Posterior cingulate gyrus (tissue), 11 donors: Measurements from ENCODE around the gene PTS.
"Not testable (repeated sequence)": the region's sequence is repeated elsewhere in the genome, so short reads cannot be mapped to it uniquely, and the experiment has no call there.

ENCODE experiments used
- DNase-seq, 10 donors: peaks; one replicate each; pipeline versions ENCODE4 v3.0.0 to v3.0.0-alpha.2; 2020 to 2021; ENCODE audit warnings: mixed read lengths in 3 of 10
- intact Hi-C: fragments of 100-400 bp; cut with DNase I; formaldehyde crosslinking; loops from one replicate; pipeline ENCODE4 v1.15.1; 2023

The PTS gene

DNA sequence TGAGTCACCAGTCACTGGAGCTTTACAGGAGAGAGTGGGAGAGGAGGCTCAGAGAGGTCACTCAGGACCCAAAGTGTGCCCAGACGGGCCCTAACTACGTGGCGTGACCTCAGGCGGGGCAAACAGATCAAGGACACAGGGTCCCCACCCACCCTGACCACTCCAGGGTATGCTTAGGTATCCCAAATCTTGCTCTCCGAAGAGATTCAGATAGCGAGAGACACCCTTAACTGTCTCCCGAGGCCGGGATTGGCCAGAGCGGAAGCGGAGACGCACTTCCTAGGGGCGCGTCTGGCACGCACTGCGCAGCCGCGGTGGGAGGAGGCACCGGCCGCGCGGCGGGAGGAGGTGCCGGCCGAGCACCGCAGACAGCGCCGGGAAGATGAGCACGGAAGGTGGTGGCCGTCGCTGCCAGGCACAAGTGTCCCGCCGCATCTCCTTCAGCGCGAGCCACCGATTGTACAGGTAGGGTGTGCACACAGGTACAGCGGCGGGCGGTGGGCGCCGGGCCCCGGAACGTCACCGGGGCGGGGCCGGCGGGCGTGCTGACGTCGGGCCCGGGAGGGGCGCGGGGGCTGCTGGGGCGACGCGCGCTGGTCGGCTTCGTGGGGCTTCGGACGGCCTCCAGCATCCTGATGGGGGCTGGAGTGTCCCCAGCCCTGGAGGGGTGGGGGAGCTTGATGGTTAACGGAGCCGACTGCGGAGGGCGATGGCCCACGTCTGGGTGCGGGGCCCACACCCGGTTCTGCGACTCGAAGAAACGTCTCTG lies at the start of gene PTS:
PTS (plus strand) TSS at position 367 of the 769 bp plus-strand sequence; CDS start at position 383, 16 bp downstream.
- intact Hi-C loops, result loop anchor here (2.0 kb wide), 1 partner anchor 55 kb away; no protein-coding TSS in a partner anchor
- DNase-seq, result peak; percentile 77 to 98 (median 85)

DNA sequence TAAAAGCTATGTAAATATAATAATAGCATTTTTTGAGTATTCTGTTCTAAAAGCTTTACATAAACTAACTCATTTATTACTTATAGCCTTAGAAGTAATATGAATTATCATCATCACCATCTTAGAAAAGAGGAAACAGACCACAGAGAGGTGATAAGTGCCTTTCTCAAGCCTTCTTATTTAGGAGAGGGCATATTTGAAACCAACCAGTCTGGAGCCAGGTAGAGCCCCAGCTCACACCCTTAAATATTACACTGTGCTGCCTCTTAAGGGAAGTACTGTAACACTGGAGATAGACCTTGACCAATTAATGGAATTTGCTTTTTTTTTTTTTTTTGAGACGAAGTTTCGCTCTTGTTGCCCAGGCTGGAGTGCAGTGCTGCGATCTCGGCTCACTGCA lies 48.6 kb upstream of the PTS start:
- no peak for DNase-seq

DNA sequence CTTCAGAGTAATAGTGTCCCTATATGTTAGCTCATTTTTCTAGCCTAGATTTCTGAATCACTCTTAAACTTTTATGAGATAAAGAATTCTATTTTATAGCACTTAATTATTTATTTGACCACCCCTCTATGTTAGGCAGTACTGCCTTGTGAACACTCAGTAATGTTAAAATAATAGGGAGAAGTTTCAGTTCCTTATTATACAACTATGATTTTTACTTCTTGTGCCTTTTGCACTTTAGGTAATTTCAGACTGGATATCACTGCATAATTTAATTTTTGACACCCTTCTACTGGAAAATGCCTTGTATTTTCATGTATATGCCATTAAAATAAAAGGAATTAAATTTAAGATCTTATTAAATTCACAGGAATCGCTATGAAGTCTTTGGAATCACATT lies 47.8 kb upstream of the PTS start:
- no peak for DNase-seq
- intact Hi-C loops, result no loop called here

More for the DNA sequence above, 48.6 kb upstream of the PTS start:
- intact Hi-C loops, result no loop called here

DNA sequence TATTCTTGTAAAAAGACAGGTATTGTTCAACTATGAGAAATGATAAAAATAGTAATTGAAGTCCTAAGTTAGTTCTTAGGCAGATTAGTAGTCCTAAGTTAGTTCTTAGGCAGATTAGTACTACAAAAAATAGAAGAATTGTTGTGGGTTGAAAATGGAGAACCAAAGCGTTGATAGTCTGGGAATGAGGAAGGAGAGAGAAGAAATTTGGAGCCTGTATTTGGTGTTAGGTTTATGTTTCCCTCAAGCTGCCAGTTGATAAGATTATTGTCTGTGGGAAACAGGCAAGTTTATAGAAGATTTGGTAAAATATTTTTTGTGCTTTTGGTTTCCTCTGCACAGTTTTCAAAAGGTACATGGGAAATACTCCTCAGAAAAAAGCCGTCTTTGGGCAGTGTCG lies 47.3 kb upstream of the PTS start:
- no peak for DNase-seq
- intact Hi-C loops, result no loop called here

DNA sequence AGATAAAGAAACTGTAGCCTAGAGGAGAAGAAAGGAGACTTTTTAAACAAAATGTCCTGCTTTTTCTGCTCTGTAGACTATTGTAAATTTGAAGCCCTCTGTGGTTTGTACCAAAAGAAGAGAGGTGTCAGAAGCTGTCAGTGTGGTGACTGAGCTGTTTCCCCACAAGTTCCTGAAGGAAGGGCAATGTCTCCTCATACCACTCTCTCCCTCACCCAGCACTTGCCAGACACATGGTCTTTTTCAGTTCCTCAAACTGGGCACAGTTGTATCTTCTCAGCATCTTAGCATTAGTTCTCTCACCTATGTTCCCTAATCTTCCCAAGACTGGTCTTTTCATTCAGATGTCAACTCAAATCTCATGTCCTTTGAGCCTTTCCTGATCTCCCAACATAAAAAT lies 46.6 kb upstream of the PTS start:
- intact Hi-C loops, result no loop called here
- no peak for DNase-seq

DNA sequence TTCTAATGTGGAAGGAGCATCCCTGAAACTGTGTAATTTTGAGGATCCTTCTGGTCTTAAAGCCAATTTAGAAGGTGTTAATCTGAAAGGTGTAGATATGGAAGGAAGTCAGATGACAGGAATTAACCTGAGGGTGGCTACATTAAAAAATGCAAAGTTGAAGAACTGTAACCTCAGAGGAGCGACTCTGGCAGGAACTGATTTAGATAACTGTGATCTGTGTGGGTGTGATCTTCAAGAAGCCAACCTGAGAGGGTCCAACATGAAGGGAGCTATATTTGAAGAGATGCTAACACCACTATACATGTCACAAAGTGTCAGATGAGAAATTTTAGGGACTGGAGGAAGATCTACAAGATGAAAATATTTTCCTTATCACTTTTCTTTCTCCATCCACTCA lies 43.4 kb upstream of the PTS start:
- intact Hi-C loops, result no loop called here

DNA sequence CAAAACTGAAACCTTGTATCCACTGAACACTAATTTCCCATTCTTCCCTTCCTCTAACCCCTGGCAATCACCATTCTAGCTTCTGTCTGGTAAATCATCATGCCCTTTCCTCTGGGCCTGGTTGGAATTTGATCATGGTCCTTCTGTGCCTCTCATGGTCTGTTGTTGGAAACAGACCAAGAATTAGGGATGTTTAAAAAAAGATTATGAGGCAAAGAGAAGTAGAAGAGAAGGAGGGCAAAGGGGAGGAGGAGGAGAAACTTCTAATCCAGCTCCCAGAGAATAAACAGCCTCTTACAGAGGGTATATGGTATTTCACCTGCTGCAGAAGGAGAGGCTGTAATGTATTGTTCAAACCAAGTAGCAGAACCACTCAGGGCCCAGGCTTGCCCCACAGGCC lies 40.3 kb upstream of the PTS start:
- peak in 1 of 10 donors; percentile 33 for DNase-seq
- intact Hi-C loops, result no loop called here

More for the DNA sequence above, 43.4 kb upstream of the PTS start:
- DNase-seq, result no peak

DNA sequence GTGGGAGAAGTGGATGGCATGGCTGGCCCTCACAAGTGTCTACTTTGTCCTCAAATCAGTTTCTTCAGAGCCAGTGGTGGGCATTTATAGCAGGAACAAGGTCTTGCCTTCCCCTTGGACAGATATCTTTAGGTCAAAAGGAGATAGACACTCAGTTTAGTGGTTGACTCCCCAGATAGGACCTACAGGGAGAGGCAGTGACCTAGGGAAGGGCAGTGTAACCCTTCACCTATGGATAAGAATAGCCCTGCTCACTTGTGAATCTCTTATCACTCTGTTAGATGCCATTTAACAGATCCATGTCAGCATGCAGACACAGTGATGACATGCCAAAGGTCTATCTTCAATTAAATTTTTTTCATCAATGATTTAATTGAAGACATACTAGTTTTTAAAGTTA lies 39.9 kb upstream of the PTS start:
- DNase-seq, result no peak
- intact Hi-C loops, result no loop called here

DNA sequence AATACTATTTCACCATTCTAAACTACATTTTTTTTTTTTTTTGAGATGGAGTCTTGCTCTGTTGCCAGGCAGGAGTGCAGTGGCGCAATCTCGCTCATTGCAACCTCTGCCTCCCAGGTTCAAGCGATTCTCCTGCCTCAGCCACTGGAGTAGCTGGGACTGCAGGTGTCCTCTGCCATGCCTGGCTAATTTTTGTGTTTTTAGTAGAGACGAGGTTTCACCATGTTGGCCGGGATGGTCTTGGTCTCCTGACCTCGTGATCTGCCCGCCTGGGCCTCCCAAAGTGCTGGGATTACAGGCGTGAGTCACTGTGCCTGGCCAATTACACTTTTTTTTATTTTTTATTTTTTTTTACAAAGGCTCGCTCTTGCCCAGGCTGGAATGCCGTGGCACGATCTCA lies 31.1 kb upstream of the PTS start:
- intact Hi-C loops, DNase-seq: not testable (repeated sequence)

DNA sequence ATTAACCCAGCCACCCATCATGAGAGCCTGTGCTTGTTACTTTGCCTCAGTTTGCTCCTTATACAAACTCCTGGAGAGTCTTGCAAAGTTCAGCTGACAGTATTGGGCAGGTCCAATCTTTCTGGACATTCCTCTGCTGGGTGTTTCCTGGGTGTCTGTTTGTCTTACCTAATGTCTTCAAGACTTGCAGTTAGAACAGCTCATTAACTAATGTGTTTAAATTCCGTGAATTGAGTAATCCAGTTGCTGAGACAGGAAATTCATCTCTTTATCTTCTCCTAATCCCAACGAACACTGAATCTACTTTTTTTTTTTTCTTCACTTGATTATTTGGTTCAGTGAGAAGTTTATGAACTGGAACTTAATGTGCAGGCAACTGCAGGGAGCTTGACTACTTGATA lies 30.3 kb upstream of the PTS start:
- no peak for DNase-seq
- intact Hi-C loops, result no loop called here

DNA sequence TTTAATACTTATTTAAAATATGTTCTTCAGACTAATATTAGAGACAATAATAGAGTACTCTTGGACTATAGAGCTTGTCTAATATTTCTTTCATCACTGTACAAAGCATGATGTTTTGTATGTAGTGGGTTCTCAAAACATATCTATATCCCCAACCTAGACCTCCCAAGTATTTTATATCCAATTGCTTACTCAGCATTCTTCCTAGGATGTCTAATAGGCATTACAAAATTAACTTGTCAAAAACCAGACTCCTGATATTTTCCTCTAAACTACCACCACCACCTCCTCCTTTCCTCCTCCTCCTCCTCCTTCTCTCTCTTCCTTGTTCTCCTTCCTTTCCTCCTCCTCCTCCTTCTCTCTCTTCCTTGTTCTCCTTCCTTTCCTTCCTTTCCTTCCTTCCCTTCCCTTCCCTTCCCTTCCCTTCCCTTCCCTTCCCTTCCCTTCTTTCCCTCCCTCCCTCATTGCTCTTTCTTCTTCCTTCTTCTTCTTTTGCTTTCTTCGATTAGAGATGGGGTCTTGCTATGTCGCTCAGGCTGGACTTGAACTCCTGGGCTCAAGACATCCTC lies 29.6 kb upstream of the PTS start:
- intact Hi-C loops, result no loop called here
- DNase-seq, result peak in 1 of 10 donors; percentile 17

DNA sequence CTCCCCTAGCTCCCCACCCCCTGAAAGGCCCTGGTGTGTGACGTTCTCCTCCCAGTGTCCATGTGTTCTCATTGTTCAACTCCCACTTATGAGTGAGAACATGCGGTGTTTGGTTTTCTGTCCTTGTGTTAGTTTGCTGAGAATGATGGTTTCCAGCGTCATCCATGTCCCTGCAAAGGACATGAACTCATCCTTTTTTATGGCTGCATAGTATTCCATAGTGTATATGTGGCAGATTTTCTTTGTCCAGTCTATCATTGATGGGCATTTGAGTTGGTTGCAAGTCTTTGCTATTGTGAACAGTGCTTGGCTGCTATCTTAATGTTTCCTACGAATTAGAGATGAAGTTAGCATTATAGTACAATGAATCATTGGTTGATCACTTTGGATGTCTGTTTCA lies 27.1 kb upstream of the PTS start:
- intact Hi-C loops, DNase-seq: not testable (repeated sequence)

DNA sequence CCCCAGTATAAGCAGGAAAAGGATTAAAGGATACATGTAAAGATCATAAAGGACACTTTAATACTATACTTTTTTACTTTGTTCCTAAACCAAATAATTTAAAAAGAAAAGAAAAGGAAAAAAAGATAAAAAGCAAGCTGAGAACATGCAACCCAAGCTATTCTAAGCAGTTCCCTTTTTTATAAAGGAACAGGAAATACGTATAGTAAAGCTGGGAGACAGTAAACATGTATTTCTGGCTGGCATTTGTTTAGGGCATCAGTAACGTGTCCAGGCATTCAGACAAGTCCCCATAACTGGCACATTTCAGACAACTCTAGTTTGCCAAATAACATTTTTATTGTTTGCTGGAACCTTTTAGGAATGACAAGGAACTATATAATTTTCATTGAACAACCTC lies 26.0 kb upstream of the PTS start:
- intact Hi-C loops, result no loop called here
- no peak for DNase-seq

DNA sequence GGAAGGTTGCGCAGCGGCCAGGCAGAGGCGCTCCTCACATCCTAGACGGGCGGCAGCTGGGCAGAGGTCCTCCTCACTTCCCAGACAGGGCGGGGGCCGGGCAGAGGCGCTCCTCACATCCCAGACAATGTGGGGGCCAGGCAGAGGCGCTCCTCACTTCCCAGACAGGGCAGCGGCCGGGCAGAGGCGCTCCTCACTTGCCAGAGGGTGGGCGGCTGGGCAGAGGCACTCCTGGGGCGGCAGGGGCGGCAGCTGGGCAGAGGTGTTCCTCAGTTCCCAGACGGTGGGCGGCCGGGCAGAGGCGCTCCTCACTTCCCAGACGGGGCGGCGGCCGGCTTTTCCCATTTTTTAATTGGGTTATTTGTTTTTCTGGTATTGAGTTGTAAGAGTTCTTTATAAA lies 20.2 kb upstream of the PTS start:
- intact Hi-C loops, result no loop called here
- DNase-seq, result peak in 1 of 10 donors; percentile 78

DNA sequence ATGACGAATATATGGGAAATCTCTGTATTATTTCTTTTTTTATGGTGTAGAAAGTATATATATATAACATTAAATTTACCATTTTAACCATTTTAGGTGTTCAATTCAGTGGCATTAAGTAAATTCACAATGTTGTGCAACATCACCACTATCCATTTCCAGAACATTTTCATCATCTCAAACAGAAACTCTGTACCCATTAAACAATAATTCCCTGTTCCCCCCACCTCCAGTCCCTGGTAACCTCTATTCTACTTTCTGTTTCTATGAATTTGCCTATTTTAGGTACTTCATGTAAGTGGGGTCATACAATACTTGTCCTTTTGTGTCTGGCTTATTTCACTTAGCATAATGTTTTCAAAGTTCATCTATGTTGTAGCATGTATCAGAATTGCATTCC lies 15.3 kb upstream of the PTS start:
- no peak for DNase-seq
- intact Hi-C loops, result no loop called here

DNA sequence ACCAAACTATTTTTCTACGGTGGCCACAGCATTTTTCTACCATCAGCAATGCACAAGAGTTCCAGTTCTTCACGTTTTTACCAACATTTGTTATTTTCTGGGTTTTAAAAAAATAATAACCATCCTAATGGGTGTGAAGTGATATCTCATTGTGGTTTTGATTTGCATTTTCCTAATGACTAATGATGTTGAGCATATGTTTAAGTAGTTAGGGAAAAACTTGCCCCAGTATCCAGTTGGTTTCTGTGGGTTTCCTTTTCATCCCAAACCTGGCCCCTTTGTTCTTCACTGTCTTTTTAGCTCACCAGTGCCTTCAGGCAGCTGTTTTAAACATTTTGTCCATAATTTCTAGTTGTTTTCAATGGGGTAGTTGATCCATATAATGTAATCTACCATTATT lies 14.7 kb upstream of the PTS start:
- intact Hi-C loops, result no loop called here
- no peak for DNase-seq

DNA sequence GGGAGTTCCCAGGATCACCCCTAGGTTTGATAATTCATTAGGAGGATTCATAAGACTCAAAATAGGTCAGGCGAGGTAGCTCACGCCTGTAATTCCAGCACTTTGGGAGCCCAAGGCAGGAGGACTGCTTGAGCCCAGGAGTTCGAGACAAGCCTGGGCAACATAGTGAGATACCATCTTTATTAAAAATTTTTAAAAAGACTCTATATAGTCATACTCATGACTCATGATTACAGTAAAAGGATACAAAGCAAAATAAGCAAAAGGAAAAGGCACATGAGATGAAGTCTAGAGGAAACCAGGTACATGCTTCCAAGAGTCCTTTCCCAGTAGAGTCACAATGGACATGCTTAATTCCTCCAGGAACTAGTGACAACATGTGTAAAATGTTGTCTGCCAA lies 13.9 kb upstream of the PTS start:
- intact Hi-C loops, result no loop called here
- no peak for DNase-seq

DNA sequence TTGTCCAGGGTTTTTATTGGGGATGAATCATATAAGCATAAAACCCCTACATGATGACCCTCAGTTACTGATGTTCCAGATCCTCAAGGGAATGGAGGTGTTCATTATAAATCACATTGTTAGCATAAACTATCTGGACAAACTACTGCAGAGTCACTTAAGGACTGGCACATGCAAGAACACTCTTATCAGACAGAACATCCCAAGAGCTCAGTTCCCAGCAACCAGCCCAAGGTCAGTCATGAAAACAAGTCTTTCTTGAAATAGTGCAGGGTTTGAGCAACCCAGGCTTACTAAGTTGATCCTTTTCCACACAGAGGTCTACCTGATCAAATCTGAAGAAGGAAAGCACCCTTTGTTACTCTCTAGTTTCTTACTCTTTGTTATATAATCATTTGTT lies 13.5 kb upstream of the PTS start:
- DNase-seq, result no peak
- intact Hi-C loops, result no loop called here

DNA sequence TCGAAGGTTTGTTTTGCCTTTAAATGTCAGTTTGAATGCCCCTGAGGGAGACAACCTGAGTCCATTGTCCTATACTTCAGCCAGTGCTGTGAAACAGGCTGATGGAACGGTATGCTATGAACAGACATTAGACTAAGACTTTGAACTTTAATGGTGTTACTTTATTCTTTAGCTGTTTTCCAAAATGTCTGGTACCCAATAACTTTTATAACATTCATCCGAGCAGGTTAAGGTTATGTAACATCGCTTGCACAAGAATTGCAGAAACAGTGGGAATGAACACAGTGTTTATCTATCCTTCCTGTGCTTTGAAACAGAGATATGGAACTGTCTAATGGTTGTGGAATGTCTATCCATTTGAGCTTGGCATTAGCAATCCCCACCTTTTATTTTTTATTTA lies 12.5 kb upstream of the PTS start:
- DNase-seq, result no peak
- intact Hi-C loops, result no loop called here

DNA sequence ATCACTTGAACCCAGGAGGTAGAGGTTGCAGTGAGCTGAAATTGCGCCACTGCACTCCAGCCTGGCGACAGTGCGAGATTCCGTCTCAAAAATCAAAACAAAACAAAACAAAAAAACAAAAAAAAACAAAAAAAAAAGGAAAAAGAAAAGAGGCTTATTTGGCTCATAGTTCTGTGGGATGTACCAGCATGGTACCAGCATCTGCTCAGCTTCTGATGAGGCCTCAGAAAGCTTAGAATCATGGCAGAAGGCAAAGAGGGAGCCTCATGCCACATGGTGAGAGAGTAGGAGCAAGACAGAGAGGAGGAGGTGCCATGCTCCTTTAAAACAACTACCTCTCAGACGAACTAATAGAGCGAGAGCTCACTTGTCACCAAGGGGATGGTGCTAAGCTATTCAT lies 10.6 kb upstream of the PTS start:
- no peak for DNase-seq
- intact Hi-C loops, result no loop called here

DNA sequence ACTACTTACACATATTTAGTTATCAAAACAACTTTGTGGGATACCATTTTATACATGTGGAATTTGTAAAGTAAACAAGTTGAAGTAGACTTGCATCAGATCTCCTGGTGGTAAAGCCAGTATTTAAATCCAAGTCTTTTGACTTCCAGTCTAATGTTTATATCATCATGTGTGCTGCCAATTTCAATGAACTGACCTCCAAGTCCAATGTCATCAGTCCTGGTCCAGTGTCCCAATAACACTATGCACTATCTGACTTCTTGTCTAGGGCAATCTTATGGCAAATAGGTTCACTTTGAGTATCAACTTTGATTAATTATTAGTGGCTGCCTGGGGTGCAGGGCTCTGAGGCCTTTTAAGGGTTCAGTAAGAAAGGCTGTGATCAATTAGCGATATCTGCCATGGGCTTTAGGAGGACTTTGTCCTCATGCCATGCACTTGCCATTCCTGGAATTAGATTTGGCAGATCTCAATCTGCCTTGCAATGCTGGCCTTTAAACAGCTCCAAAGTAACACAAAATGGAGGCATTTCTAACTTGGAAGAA lies 9.6 kb upstream of the PTS start:
- intact Hi-C loops, result no loop called here
- no peak for DNase-seq
